Measurements from ENCODE around the gene USP22. TPM values are rescaled to one million over a fixed set of nuclear protein-coding genes. Genes with fewer than 3 reads are reported as not detected.
A peak's percentile ranks its signal among the peaks of the same experiment; 100 is the strongest.

Gene USP22
- total RNA-seq, 1 donor from 2014 or later = 192 TPM

GRCh38 chr17:21002309-21003006, 40.4 kb downstream of the USP22 start:
- H3K79me2 ChIP-seq (ENCODE audit: low read depth) = peaks cover 52% of the 10 kb centered on the region
- no peaks in the 10 kb centered on the region for H3K4me1 ChIP-seq
- Mint-ChIP-seq H3K9me3 (no peaks in the 10 kb centered on the region), H3K27ac (no peak overlapping the region), H3K4me3 (no peak overlapping the region), H3K4me1 (peaks cover 8% of the 10 kb centered on the region), H3K36me3 (peaks cover 36% of the 10 kb centered on the region), H3K27me3 (ENCODE audit: insufficient read depth, low read depth) (peaks cover 8% of the 10 kb centered on the region)
- DNase-seq (ENCODE audit: low spot score) = no peak
- peaks cover 93% of the 10 kb centered on the region for H4K20me1 ChIP-seq (ENCODE audit: low read depth)
- H3K9ac ChIP-seq = no peak overlapping the region
- H3K27me3 ChIP-seq = no peaks in the 10 kb centered on the region
- peaks cover 6% of the 10 kb centered on the region for H3K36me3 ChIP-seq
- peaks cover 51% of the 10 kb centered on the region for H3F3A ChIP-seq (ENCODE audit: low read depth)
- no peak overlapping the region for H3K4me2 ChIP-seq
- H2AFZ ChIP-seq (replicated peaks) = no peak overlapping the region
- no peak overlapping the region for H3K27ac ChIP-seq
- no peak overlapping the region for H3K4me3 ChIP-seq
- TF ChIP-seq EZH2phosphoT487 (IDR thresholded peaks at IDR 0.05) = no peak
- TF ChIP-seq EZH2 (IDR thresholded peaks at IDR 0.05) = no peak
- no peak for TF ChIP-seq CTCF (IDR thresholded peaks at IDR 0.05)
- H3K9me3 ChIP-seq (ENCODE audit: low read depth) = no peaks in the 10 kb centered on the region

- Histone ChIP-seq H3K4me1 (no peaks in the 10 kb centered on the region), H3K79me2 (ENCODE audit: low read depth) (peaks cover 45% of the 10 kb centered on the region), H4K20me1 (ENCODE audit: low read depth) (peaks cover 86% of the 10 kb centered on the region), H3K9ac (no peak overlapping the region), H3F3A (ENCODE audit: low read depth) (peaks cover 50% of the 10 kb centered on the region), H3K27me3 (no peaks in the 10 kb centered on the region), H3K27ac (no peak overlapping the region), H3K36me3 (peaks cover 4% of the 10 kb centered on the region), H3K9me3 (ENCODE audit: low read depth) (no peaks in the 10 kb centered on the region), H2AFZ (replicated peaks) (no peak overlapping the region), H3K4me2 (no peak overlapping the region), H3K4me3 (no peak overlapping the region)
- Mint-ChIP-seq H3K4me1 (peaks cover 8% of the 10 kb centered on the region), H3K36me3 (peaks cover 30% of the 10 kb centered on the region), H3K4me3 (no peak overlapping the region), H3K27ac (peak overlapping the region; percentile 46), H3K27me3 (ENCODE audit: insufficient read depth, low read depth) (peaks cover 8% of the 10 kb centered on the region), H3K9me3 (no peaks in the 10 kb centered on the region)
- no peak for DNase-seq (ENCODE audit: low spot score)
- no peak for TF ChIP-seq CTCF (IDR thresholded peaks at IDR 0.05)
- TF ChIP-seq EZH2 (IDR thresholded peaks at IDR 0.05) = no peak
Observed at GRCh38 chr17:21001813-21002221, 41.0 kb downstream of the USP22 start.

GRCh38 chr17:21001111-21001812, 41.5 kb downstream of the USP22 start:
- Histone ChIP-seq H2AFZ (replicated peaks) (no peak overlapping the region), H3K4me3 (no peak overlapping the region), H3K27ac (no peak overlapping the region), H4K20me1 (ENCODE audit: low read depth) (peaks cover 83% of the 10 kb centered on the region), H3K9me3 (ENCODE audit: low read depth) (no peaks in the 10 kb centered on the region), H3K4me2 (no peak overlapping the region), H3K79me2 (ENCODE audit: low read depth) (peaks cover 44% of the 10 kb centered on the region), H3K27me3 (no peaks in the 10 kb centered on the region), H3K36me3 (peaks cover 4% of the 10 kb centered on the region), H3K9ac (no peak overlapping the region), H3F3A (ENCODE audit: low read depth) (peaks cover 50% of the 10 kb centered on the region), H3K4me1 (no peaks in the 10 kb centered on the region)
- DNase-seq (ENCODE audit: low spot score) = no peak
- peak overlapping the region; percentile 46 for H3K27ac Mint-ChIP-seq
- H3K4me3 Mint-ChIP-seq = no peak overlapping the region
- H3K27me3 Mint-ChIP-seq (ENCODE audit: insufficient read depth, low read depth) = peaks cover 8% of the 10 kb centered on the region
- no peaks in the 10 kb centered on the region for H3K9me3 Mint-ChIP-seq
- H3K4me1 Mint-ChIP-seq = peaks cover 8% of the 10 kb centered on the region
- TF ChIP-seq EZH2phosphoT487 (IDR thresholded peaks at IDR 0.05) (no peak), EZH2 (IDR thresholded peaks at IDR 0.05) (no peak), CTCF (IDR thresholded peaks at IDR 0.05) (no peak)
- H3K36me3 Mint-ChIP-seq = peaks cover 27% of the 10 kb centered on the region

All from neural progenitor cell (in vitro differentiated cells).